ENCODE measurements around the gene TTC33. TPM values are rescaled to one million over a fixed set of nuclear protein-coding genes. Genes with fewer than 3 reads are reported as not detected.
"Not testable (repeated sequence)": the region's sequence is repeated elsewhere in the genome, so short reads cannot be mapped to it uniquely, and the experiment has no call there.

Gene TTC33
- total RNA-seq, 1 donor from 2014 or later = 24.6 TPM

DNA sequence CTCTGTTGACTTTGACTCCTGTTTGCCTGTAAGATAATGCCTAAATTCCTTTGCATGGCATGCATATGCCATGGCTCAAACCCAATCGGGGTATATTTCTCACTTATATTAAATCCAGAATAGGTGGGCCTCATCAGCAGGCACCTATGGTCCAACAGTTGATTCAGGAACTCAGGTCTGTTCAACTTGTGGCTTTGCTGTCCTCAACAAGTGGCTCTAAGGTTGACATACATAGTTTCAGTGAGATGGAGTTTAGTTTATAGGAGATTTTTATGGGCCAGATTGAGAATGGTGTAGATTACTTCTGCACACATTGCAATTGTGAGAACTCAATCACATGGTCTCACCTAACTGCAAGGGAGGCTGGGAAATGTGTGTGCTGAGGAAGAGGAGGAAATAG is 107.6 kb downstream of the TTC33 start:
- H3K4me3 Mint-ChIP-seq = no peak overlapping the region
- H3K27me3 Mint-ChIP-seq (ENCODE audit: insufficient read depth) = no peaks in the 10 kb centered on the region
- H3K36me3 Mint-ChIP-seq (ENCODE audit: low read depth) = peaks cover 22% of the 10 kb centered on the region
- no peak for DNase-seq (ENCODE audit: low spot score)
- intact Hi-C loops (cut with micrococcal nuclease) = no loop called here
- peaks cover 16% of the 10 kb centered on the region for H3K9me3 Mint-ChIP-seq
- peaks cover 50% of the 10 kb centered on the region for H3K4me1 Mint-ChIP-seq (ENCODE audit: low read depth)
- no peak overlapping the region for H3K27ac Mint-ChIP-seq

DNA sequence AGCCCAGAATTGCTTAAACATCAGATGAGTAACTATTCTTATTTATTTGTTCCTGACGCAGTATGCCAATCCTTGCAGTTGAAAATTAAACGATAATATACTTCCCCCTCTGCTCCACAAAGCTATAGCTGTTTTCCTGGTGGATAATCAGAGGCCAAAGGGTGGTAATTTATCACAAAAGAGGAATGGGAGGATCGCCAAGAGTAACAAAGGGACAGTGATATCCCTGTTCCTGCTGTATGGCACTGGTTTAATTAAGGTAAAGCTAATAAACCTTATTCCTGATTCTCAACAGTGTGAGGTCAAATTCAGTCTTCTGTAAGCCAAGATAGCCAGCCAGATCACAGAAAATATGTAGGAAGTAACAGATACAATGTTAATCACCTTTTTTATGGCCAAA is 109.5 kb downstream of the TTC33 start:
- no peak for DNase-seq (ENCODE audit: low spot score)

DNA sequence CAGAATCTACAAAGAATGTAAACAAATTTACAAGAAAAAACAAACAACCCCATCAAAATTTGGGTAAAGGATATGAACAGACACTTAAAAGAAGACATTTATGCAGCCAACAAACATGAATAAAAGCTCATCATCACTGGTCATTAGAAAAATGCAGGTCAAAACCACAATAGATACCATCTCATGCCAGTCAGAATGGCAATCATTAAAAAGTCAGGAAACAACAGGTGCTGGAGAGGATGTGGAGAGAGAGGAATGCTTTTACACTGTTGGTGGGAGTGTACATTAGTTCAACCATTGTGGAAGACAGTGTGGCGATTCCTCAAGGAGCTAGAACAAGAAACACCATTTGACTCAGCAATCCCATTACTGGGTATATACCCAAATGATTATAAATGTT is 116.2 kb downstream of the TTC33 start:
- Mint-ChIP-seq H3K36me3 (ENCODE audit: low read depth) (peaks cover 43% of the 10 kb centered on the region), H3K4me1 (ENCODE audit: low read depth) (peaks cover 12% of the 10 kb centered on the region), H3K9me3 (peaks cover 62% of the 10 kb centered on the region)
- intact Hi-C loops (cut with micrococcal nuclease); H3K27me3 Mint-ChIP-seq (ENCODE audit: insufficient read depth); H3K27ac Mint-ChIP-seq; H3K4me3 Mint-ChIP-seq; DNase-seq (ENCODE audit: low spot score): not testable (repeated sequence)

More for the DNA sequence above, 109.5 kb downstream of the TTC33 start:
- Mint-ChIP-seq H3K27me3 (ENCODE audit: insufficient read depth) (no peaks in the 10 kb centered on the region), H3K9me3 (peaks cover 22% of the 10 kb centered on the region), H3K4me1 (ENCODE audit: low read depth) (peaks cover 42% of the 10 kb centered on the region), H3K36me3 (ENCODE audit: low read depth) (peaks cover 23% of the 10 kb centered on the region), H3K4me3 (no peak overlapping the region), H3K27ac (no peak overlapping the region)
- intact Hi-C loops (cut with micrococcal nuclease) = no loop called here

DNA sequence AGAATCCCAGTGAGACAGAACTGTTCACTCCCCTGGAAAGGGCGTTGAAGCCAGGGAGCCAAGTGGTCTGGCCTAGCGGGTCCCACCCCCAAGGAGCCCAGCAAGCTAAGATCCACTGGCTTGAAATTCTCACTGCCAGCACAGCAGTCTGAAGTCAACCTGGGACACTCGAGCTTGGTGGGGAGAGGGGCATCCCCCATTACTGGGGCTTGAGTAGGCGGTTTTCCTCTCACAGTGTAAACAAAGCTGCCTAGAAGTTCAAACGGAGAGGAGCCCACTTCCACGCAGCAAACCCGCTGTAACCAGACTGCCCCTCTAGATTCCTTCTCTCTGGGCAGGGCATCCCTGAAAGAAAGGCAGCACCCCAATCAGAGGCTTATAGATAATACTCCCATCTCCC is 121.2 kb downstream of the TTC33 start:
- no peak for DNase-seq (ENCODE audit: low spot score)
- H3K27ac Mint-ChIP-seq = no peak overlapping the region
- intact Hi-C loops (cut with micrococcal nuclease) = no loop called here
- peaks cover 33% of the 10 kb centered on the region for H3K36me3 Mint-ChIP-seq (ENCODE audit: low read depth)
- no peaks in the 10 kb centered on the region for H3K4me1 Mint-ChIP-seq (ENCODE audit: low read depth)
- H3K4me3 Mint-ChIP-seq = no peak overlapping the region
- peaks cover 40% of the 10 kb centered on the region for H3K9me3 Mint-ChIP-seq
- H3K27me3 Mint-ChIP-seq (ENCODE audit: insufficient read depth) = peaks cover 3% of the 10 kb centered on the region

DNA sequence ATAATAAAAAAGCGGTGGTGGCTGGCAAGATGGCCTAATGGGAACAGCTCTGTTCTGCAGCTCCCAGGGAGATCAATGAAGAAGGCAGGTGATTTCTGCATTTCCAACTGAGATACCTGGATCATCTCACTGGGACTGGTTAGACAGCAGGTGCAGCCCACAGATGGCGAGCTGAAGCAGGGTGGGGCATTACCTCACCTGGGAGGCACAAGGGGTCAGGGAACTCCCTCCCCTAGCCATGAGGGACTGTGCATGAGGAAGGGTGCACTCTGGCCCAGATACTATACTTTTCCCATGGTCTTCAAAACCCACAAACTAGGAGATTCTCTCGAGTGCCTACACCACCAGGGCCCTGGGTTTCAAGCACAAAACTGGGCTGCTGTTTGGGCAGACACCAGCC is 121.6 kb downstream of the TTC33 start:
- H3K4me3 Mint-ChIP-seq = no peak overlapping the region
- peaks cover 3% of the 10 kb centered on the region for H3K27me3 Mint-ChIP-seq (ENCODE audit: insufficient read depth)
- no peaks in the 10 kb centered on the region for H3K4me1 Mint-ChIP-seq (ENCODE audit: low read depth)
- H3K9me3 Mint-ChIP-seq = peaks cover 36% of the 10 kb centered on the region
- no peak for DNase-seq (ENCODE audit: low spot score)
- intact Hi-C loops (cut with micrococcal nuclease) = no loop called here
- H3K36me3 Mint-ChIP-seq (ENCODE audit: low read depth) = peaks cover 30% of the 10 kb centered on the region
- no peak overlapping the region for H3K27ac Mint-ChIP-seq

DNA sequence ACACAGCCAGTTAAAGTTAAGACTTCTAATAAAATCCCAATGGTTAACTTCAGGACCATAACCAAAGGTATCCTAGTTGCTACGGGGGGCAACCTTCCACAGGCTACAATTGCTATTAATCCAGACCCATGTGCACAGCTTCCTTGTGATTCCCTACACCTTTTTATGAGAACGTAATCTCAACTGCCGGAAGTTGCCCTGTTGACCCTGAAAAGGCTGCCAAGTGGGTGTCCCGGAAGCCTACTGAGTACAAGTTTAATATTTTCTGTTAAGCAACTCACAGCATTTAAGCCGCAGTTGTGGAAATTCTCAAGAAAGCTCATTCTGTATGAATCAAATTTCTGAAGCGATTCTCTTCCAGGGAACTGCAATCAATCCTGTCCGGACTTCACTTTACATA is 124.5 kb downstream of the TTC33 start:
- Mint-ChIP-seq H3K36me3 (ENCODE audit: low read depth) (peaks cover 14% of the 10 kb centered on the region), H3K27me3 (ENCODE audit: insufficient read depth) (peaks cover 5% of the 10 kb centered on the region), H3K4me1 (ENCODE audit: low read depth) (peaks cover 5% of the 10 kb centered on the region), H3K4me3 (no peak overlapping the region), H3K27ac (no peak overlapping the region), H3K9me3 (peaks cover 17% of the 10 kb centered on the region)
- intact Hi-C loops (cut with micrococcal nuclease) = no loop called here
- DNase-seq (ENCODE audit: low spot score) = no peak

DNA sequence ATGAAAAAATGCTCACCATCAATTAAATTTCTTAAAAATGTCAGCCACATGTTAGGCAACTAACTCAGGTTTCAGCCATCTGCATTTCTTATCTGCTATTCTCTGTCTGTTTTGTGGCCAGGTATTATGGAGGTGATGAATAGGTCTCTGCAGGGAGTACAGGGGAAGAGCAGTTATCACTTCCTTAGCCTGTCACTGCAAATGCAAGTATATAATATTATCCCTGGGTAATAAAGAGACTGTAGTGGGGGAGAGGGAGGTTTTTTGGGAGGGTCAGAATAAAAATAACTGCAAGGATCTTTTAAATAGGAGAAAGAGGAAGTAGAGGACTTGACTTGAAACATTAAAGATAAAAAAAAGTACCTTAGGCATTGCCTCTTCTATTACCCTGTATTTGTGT is 125.6 kb downstream of the TTC33 start:
- Mint-ChIP-seq H3K27me3 (ENCODE audit: insufficient read depth) (peaks cover 3% of the 10 kb centered on the region), H3K4me1 (ENCODE audit: low read depth) (peaks cover 5% of the 10 kb centered on the region), H3K36me3 (ENCODE audit: low read depth) (peaks cover 7% of the 10 kb centered on the region), H3K27ac (no peak overlapping the region), H3K4me3 (no peak overlapping the region), H3K9me3 (peaks cover 9% of the 10 kb centered on the region)
- DNase-seq (ENCODE audit: low spot score) = no peak
- intact Hi-C loops (cut with micrococcal nuclease) = no loop called here

- Mint-ChIP-seq H3K27ac (no peak overlapping the region), H3K4me1 (ENCODE audit: low read depth) (peaks cover 13% of the 10 kb centered on the region), H3K36me3 (ENCODE audit: low read depth) (peaks cover 7% of the 10 kb centered on the region), H3K9me3 (peaks cover 9% of the 10 kb centered on the region), H3K4me3 (no peak overlapping the region), H3K27me3 (ENCODE audit: insufficient read depth) (peaks cover 1% of the 10 kb centered on the region)
- intact Hi-C loops (cut with micrococcal nuclease) = no loop called here
- no peak for DNase-seq (ENCODE audit: low spot score)
These were observed 127.4 kb downstream of the TTC33 start for GRCh38 chr5:40628407-40628806.

DNA sequence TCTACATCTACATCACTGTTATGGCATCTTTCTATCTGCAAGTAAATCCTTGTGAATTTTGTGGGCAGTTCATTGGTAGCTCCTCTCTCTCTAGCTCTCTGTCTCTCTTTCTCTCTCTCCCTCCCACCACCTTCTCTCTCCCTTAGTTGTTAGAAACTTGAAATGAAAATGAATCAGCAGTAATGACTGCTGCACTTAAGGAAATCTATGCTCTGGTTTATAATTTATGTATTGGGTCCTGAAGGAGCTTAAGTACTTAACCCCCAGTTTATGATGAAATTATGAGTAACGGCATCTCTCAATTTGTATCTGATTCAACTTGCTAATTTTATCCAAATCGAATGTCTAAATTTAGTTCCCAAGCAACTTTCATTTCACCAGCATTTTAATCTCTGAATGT is 128.1 kb downstream of the TTC33 start:
- Mint-ChIP-seq H3K27ac (no peak overlapping the region), H3K9me3 (peaks cover 9% of the 10 kb centered on the region), H3K36me3 (ENCODE audit: low read depth) (peaks cover 7% of the 10 kb centered on the region), H3K4me1 (ENCODE audit: low read depth) (peaks cover 19% of the 10 kb centered on the region), H3K4me3 (no peak overlapping the region), H3K27me3 (ENCODE audit: insufficient read depth) (peaks cover 1% of the 10 kb centered on the region)
- intact Hi-C loops (cut with micrococcal nuclease) = no loop called here
- DNase-seq (ENCODE audit: low spot score) = no peak

- H3K9me3 Mint-ChIP-seq = peaks cover 9% of the 10 kb centered on the region
- no peak overlapping the region for H3K27ac Mint-ChIP-seq
- peaks cover 1% of the 10 kb centered on the region for H3K27me3 Mint-ChIP-seq (ENCODE audit: insufficient read depth)
- intact Hi-C loops (cut with micrococcal nuclease) = no loop called here
- H3K4me1 Mint-ChIP-seq (ENCODE audit: low read depth) = peaks cover 19% of the 10 kb centered on the region
- peaks cover 7% of the 10 kb centered on the region for H3K36me3 Mint-ChIP-seq (ENCODE audit: low read depth)
- DNase-seq (ENCODE audit: low spot score) = no peak
- H3K4me3 Mint-ChIP-seq = no peak overlapping the region
These were observed 129.0 kb downstream of the TTC33 start for GRCh38 chr5:40626801-40627200.

- Mint-ChIP-seq H3K27me3 (ENCODE audit: insufficient read depth) (peaks cover 1% of the 10 kb centered on the region), H3K27ac (no peak overlapping the region), H3K4me1 (ENCODE audit: low read depth) (peaks cover 19% of the 10 kb centered on the region), H3K4me3 (no peak overlapping the region), H3K9me3 (peaks cover 6% of the 10 kb centered on the region), H3K36me3 (ENCODE audit: low read depth) (peaks cover 8% of the 10 kb centered on the region)
- DNase-seq (ENCODE audit: low spot score) = peak; percentile 20
- intact Hi-C loops (cut with micrococcal nuclease) = no loop called here
These were observed 132.0 kb downstream of the TTC33 start for GRCh38 chr5:40623480-40624420.

DNA sequence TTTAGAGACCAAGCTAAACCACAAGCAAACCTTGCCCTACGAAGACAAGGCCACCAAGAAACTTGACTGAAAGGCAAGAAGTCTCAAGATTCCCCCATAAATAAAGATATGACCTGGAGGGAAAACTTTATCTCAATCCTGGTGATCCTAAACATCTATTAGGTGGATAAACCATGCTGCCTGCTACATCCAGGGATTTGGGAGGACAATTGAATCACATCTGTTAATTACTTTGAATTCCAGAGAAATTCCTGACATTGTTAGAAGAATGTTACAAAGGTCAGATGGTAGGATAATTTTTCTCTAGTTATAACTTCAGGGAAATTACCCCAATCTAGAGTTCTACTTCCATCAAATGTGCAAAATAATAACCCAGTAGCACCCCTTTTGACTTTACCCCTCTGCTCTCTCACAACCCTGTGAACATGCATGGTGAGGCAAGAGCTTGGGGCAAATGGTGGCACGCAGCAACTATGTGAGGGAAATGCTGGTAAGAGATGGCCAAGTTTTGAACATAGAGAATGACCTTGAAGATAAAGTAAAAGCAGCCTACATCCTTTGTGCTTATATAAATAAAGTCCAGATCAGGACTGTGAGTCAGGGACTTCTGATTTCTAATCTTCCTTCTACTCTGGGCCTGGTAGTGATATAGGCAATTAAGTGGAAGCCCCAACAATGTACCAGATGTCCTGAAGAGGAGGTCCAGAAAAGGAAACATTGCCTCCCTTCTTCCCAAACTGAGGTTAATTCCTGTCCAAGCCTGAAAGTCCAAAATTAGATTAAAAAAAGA is 133.1 kb downstream of the TTC33 start:
- peaks cover under 1% of the 10 kb centered on the region for H3K27me3 Mint-ChIP-seq (ENCODE audit: insufficient read depth)
- H3K4me1 Mint-ChIP-seq (ENCODE audit: low read depth) = peaks cover 16% of the 10 kb centered on the region
- DNase-seq (ENCODE audit: low spot score) = no peak
- peaks cover 2% of the 10 kb centered on the region for H3K9me3 Mint-ChIP-seq
- H3K27ac Mint-ChIP-seq = no peak overlapping the region
- H3K4me3 Mint-ChIP-seq = no peak overlapping the region
- intact Hi-C loops (cut with micrococcal nuclease) = no loop called here
- peaks cover 7% of the 10 kb centered on the region for H3K36me3 Mint-ChIP-seq (ENCODE audit: low read depth)

- no peak for DNase-seq (ENCODE audit: low spot score)
- Mint-ChIP-seq H3K9me3 (no peaks in the 10 kb centered on the region), H3K27ac (no peak overlapping the region), H3K36me3 (ENCODE audit: low read depth) (peaks cover 5% of the 10 kb centered on the region), H3K4me1 (ENCODE audit: low read depth) (peaks cover 33% of the 10 kb centered on the region), H3K4me3 (no peak overlapping the region), H3K27me3 (ENCODE audit: insufficient read depth) (no peaks in the 10 kb centered on the region)
- intact Hi-C loops (cut with micrococcal nuclease) = no loop called here
These were observed 136.3 kb downstream of the TTC33 start for GRCh38 chr5:40619421-40619820.

All from activated T-helper 1 cell treated with anti-CD3 and anti-CD28 coated beads, Interleukin-12 subunit alpha, Interleukin-12 subunit beta, Interleukin-2, Interleukin-4 antibody, amounts not matched to agents 30 ng/mL and 10 ng/mL and 1 ng/mL, durations not matched to agents 14 hours and 24 hours and 36 hours (primary cell).